Measurements from ENCODE around the gene KLF16.

The KLF16 gene

DNA sequence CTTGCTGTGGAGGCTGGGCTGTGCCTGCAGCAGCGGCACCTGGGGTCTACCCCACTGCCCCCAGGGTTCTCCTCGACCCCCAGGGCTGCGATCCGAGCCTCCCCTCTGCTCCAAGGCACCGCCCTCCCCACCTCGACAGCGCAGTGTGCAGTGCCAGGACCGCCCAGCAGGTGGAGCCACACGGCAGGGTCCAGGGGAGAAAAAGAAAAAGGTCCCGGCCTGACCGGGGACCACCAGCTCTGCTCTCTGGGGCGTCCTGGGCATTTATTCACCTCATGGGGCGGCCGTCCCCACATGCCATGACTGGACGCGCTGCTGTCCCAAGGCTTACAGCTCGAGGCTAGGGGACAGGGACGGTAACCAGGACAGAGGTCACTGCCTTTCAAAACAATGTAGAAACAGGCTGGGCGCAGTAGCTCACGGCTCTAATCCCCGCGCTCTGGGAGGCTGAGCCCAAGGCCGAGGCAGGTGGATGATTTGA lies 25.7 kb downstream of the KLF16 start:
- no peaks in the 10 kb centered on the region for H3K27me3 Mint-ChIP-seq (ENCODE audit: low read depth, poor library complexity)
- H3K4me3 Mint-ChIP-seq = no peak overlapping the region
- DNase-seq = peak; percentile 87

GRCh38 chr19:1837222-1837565 lies 26.2 kb downstream of the KLF16 start:
- Mint-ChIP-seq H3K36me3 (ENCODE audit: low read depth) (no peaks in the 10 kb centered on the region), H3K27ac (no peak overlapping the region), H3K4me3 (no peak overlapping the region), H3K9me3 (no peaks in the 10 kb centered on the region), H3K27me3 (ENCODE audit: low read depth, poor library complexity) (no peaks in the 10 kb centered on the region), H3K4me1 (peaks cover 38% of the 10 kb centered on the region)
- TF ChIP-seq, protein P1, sequence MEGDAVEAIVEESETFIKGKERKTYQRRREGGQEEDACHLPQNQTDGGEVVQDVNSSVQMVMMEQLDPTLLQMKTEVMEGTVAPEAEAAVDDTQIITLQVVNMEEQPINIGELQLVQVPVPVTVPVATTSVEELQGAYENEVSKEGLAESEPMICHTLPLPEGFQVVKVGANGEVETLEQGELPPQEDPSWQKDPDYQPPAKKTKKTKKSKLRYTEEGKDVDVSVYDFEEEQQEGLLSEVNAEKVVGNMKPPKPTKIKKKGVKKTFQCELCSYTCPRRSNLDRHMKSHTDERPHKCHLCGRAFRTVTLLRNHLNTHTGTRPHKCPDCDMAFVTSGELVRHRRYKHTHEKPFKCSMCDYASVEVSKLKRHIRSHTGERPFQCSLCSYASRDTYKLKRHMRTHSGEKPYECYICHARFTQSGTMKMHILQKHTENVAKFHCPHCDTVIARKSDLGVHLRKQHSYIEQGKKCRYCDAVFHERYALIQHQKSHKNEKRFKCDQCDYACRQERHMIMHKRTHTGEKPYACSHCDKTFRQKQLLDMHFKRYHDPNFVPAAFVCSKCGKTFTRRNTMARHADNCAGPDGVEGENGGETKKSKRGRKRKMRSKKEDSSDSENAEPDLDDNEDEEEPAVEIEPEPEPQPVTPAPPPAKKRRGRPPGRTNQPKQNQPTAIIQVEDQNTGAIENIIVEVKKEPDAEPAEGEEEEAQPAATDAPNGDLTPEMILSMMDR (IDR thresholded peaks at IDR 0.05) = no peak
- DNase-seq = no peak

More for the DNA sequence above, 25.7 kb downstream of the KLF16 start:
- Mint-ChIP-seq H3K36me3 (ENCODE audit: low read depth) (no peaks in the 10 kb centered on the region), H3K9me3 (no peaks in the 10 kb centered on the region), H3K4me1 (peaks cover 43% of the 10 kb centered on the region), H3K27ac (no peak overlapping the region)
- TF ChIP-seq, protein P1 (IDR thresholded peaks at IDR 0.05) = peak; percentile 94

- no peaks in the 10 kb centered on the region for H3K27me3 Mint-ChIP-seq (ENCODE audit: low read depth, poor library complexity)
- H3K4me3 Mint-ChIP-seq = no peak overlapping the region
- no peaks in the 10 kb centered on the region for H3K36me3 Mint-ChIP-seq (ENCODE audit: low read depth)
- H3K9me3 Mint-ChIP-seq = no peaks in the 10 kb centered on the region
- H3K4me1 Mint-ChIP-seq = peaks cover 33% of the 10 kb centered on the region
- H3K27ac Mint-ChIP-seq = no peak overlapping the region
- TF ChIP-seq, protein P1 (IDR thresholded peaks at IDR 0.05) = no peak
- no peak for DNase-seq
Observed at GRCh38 chr19:1836458-1837221, 26.7 kb downstream of the KLF16 start.

DNA sequence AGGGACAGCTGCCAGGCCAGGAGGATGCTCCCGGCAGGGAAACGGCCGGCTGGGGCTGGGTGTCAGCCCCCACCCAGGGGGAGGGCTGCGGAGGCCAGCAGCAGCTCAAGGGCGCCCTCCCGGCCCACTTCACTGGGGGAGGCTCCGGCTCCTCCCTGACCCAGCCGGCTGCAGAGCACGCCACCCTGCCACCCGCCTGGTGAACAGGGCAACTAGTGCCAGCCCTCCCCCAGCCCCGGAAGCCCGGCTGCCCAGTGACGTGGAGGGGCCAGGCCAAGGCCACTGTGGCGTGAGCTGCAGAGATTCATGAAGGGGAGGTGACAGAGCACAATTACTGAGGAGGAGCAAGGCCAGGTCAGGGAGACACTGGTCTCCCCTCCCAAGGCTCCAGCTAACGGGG lies 29.8 kb downstream of the KLF16 start:
- Mint-ChIP-seq H3K9me3 (no peaks in the 10 kb centered on the region), H3K4me3 (no peak overlapping the region), H3K4me1 (peaks cover 19% of the 10 kb centered on the region), H3K27ac (no peak overlapping the region), H3K36me3 (ENCODE audit: low read depth) (peaks cover 14% of the 10 kb centered on the region), H3K27me3 (ENCODE audit: low read depth, poor library complexity) (no peaks in the 10 kb centered on the region)
- DNase-seq = no peak
- TF ChIP-seq, protein P1 (IDR thresholded peaks at IDR 0.05) = no peak

DNA sequence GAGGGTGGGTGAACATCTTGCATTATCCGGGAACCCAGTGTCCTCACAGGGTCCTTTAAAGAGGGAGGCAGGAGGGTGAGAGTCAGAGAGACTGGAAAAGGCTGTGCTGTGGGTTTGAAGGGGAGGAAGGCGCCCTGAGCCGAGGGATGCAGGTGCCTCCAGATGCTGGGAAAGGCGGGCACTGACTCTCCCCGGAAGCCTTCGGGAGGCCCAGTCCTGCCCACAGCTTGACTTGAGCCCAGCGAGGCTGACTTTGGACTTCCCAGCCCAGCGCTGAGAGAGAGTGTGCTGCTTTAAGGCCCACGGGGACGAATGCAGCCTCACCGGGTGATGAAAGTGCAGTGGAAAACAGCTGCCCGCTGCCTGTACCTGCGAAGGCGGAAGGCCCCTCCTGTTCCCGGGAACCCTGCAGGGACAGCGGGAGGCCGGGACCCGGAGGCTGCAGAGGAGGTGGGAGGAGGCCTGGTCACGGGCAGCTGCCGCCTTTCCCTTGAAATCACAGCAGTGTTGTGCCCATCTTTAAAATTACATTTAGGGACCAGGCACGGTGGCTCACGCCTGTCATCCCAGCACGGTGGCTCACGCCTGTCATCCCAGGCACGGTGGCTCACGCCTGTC lies 31.2 kb downstream of the KLF16 start:
- H3K27me3 Mint-ChIP-seq (ENCODE audit: low read depth, poor library complexity) = no peaks in the 10 kb centered on the region
- H3K9me3 Mint-ChIP-seq = no peaks in the 10 kb centered on the region
- no peak overlapping the region for H3K27ac Mint-ChIP-seq

More for the DNA sequence above, 31.2 kb downstream of the KLF16 start:
- Mint-ChIP-seq H3K4me3 (no peak overlapping the region), H3K36me3 (ENCODE audit: low read depth) (peaks cover 14% of the 10 kb centered on the region), H3K4me1 (peaks cover 15% of the 10 kb centered on the region)
- TF ChIP-seq, protein P1 (IDR thresholded peaks at IDR 0.05) = no peak
- DNase-seq = no peak

Data from nephron progenitor cell (in vitro differentiated cells).